DND-41 (cell line): ENCODE measurements around the gene PTPRD.

Experiments used
- ATAC-seq: fragments of 200-7000 bp; cut with Tn5 transposase; 3 replicates; pipeline ENCODE4 v1.9.1; 2021; ENCODE audit warnings: low read depth; ENCODE audit not compliant: insufficient read depth
- DNase-seq: peaks from one replicate; pipeline ENCODE4 v3.0.0-alpha.2; 2020
- H2AFZ ChIP-seq: 2 replicates; pipeline ENCODE4 v1.6.0; 2012; ENCODE audit warnings: low read depth, low read length
- H3K27ac ChIP-seq: 2 replicates; pipeline ENCODE4 v1.5.1; 2012; ENCODE audit warnings: low read length, inconsistent platforms
- H3K27me3 ChIP-seq: fragments of 200-600 bp; sonication (generic); 2 replicates; pipeline ENCODE4 v1.6.0; 2012; ENCODE audit warnings: low read length, mild to moderate bottlenecking, inconsistent platforms; ENCODE audit not compliant: insufficient read depth, poor library complexity
- H3K36me3 ChIP-seq: 2 replicates; pipeline ENCODE4 v1.5.1; 2012; ENCODE audit warnings: low read length, inconsistent platforms; ENCODE audit not compliant: insufficient read depth
- H3K4me1 ChIP-seq: 2 replicates; pipeline ENCODE4 v1.5.1; 2012; ENCODE audit warnings: mild to moderate bottlenecking, low read length; ENCODE audit not compliant: insufficient read depth
- H3K4me2 ChIP-seq: 2 replicates; pipeline ENCODE4 v1.6.0; 2012; ENCODE audit warnings: mild to moderate bottlenecking, moderate library complexity, low read length, inconsistent platforms; ENCODE audit not compliant: insufficient read depth
- H3K4me3 ChIP-seq, 2 experiments: fragments of 200-600 bp in 1 of 2; shearing (Covaris generic) in 1 of 2; 2 replicates each; pipeline ENCODE4 v1.5.1; 2012 to 2016; ENCODE audit warnings: inconsistent platforms in 2 of 2, low read length in 2 of 2, mild to moderate bottlenecking in 2 of 2, low read depth in 1 of 2, moderate library complexity in 1 of 2
- H3K79me2 ChIP-seq: 2 replicates; pipeline ENCODE4 v1.6.0; 2012; ENCODE audit warnings: low read length, inconsistent platforms; ENCODE audit not compliant: insufficient read depth
- H3K9ac ChIP-seq: 2 replicates; pipeline ENCODE4 v1.6.0; 2012; ENCODE audit warnings: low read depth, mild to moderate bottlenecking, inconsistent platforms, low read length, moderate library complexity
- H3K9me3 ChIP-seq: 2 replicates; pipeline ENCODE4 v1.5.1; 2012; ENCODE audit warnings: low read length, moderate library complexity, mild to moderate bottlenecking, inconsistent platforms; ENCODE audit not compliant: insufficient read depth, severe bottlenecking
- H4K20me1 ChIP-seq: 2 replicates; pipeline ENCODE4 v1.6.0; 2012; ENCODE audit warnings: low read length; ENCODE audit not compliant: insufficient read depth
- EZH2 ChIP-seq: IDR thresholded peaks from 3 replicates; pipeline ENCODE4 v1.6.1; 2012; ENCODE audit warnings: borderline replicate concordance, low read depth, mild to moderate bottlenecking, moderate library complexity, low read length, inconsistent platforms; ENCODE audit not compliant: severe bottlenecking
- TF ChIP-seq, protein P1 (sequence below): IDR thresholded peaks from 2 replicates; pipeline ENCODE4 v1.5.1; 2012; ENCODE audit warnings: borderline replicate concordance, low read length, moderate library complexity, mild to moderate bottlenecking; ENCODE audit not compliant: poor library complexity, severe bottlenecking; ENCODE audit errors: extremely low read depth

The PTPRD gene

DNA sequence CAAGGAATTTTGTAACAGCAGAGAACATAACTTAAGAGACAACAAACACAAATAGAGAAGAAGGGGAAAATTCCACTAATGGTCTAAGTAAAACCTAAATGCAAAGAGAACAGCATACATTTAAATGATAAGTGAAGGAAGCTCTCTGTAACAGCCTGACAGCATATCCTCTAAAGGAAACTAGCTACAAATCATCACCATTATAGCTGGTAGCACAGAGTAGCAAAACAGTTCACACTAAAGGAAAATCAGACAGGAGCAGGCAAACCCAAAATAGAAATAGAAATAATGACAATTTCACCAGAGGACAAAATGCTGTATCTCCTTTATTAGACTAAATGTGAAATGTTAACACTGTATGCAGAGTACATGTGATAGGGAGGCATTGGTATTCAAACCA is 532.8 kb downstream of the PTPRD start:
- no peak overlapping the region for H3K4me2 ChIP-seq
- DNase-seq (no peak), ATAC-seq (no peak)
- H3K27ac ChIP-seq: no peak overlapping the region
- TF ChIP-seq EZH2: no peak
- TF ChIP-seq, protein P1, sequence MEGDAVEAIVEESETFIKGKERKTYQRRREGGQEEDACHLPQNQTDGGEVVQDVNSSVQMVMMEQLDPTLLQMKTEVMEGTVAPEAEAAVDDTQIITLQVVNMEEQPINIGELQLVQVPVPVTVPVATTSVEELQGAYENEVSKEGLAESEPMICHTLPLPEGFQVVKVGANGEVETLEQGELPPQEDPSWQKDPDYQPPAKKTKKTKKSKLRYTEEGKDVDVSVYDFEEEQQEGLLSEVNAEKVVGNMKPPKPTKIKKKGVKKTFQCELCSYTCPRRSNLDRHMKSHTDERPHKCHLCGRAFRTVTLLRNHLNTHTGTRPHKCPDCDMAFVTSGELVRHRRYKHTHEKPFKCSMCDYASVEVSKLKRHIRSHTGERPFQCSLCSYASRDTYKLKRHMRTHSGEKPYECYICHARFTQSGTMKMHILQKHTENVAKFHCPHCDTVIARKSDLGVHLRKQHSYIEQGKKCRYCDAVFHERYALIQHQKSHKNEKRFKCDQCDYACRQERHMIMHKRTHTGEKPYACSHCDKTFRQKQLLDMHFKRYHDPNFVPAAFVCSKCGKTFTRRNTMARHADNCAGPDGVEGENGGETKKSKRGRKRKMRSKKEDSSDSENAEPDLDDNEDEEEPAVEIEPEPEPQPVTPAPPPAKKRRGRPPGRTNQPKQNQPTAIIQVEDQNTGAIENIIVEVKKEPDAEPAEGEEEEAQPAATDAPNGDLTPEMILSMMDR: no peak
- H2AFZ ChIP-seq: no peak overlapping the region
- H4K20me1 ChIP-seq: no peaks in the 10 kb centered on the region
- no peaks in the 10 kb centered on the region for H3K4me1 ChIP-seq
- H3K4me3 ChIP-seq: no peak overlapping the region
- H3K27me3 ChIP-seq: no peaks in the 10 kb centered on the region
- H3K9me3 ChIP-seq: no peaks in the 10 kb centered on the region
- no peak overlapping the region for H3K9ac ChIP-seq
- H3K36me3 ChIP-seq: no peaks in the 10 kb centered on the region
- H3K79me2 ChIP-seq: no peaks in the 10 kb centered on the region

DNA sequence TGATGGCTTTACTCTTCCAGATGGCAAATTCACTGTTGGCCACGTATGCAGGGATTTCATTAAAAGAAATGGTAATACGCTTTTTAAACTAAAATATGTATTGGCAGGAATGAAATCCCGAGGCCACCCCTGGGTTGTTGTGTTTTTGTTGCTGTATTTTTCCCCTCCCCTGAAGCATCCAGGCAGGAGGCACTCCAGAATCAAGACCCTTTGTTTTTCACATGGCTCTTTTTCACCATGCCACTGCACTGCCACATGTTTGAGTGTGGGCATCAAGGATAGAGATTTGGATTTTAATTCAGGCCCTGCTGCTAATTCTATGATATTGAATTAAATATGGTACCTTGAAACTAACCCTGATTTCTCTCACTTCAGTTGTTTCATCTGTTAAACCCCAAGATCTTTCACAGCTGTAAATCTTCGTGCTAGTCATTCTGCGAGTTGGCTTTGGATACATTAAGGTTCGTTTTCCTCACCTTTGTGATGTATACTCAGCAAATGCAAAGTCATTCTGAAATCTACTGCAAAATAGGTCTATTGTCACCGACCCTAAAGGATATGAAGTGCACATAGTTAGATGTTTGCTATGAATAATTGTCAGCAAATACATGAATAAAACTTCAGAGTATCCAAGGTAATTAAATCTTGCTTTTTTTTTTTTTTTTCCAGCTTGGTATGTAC is 533.4 kb downstream of the PTPRD start:
- Histone ChIP-seq H2AFZ (no peak overlapping the region), H4K20me1 (no peaks in the 10 kb centered on the region), H3K9ac (no peak overlapping the region), H3K27me3 (no peaks in the 10 kb centered on the region), H3K4me1 (no peaks in the 10 kb centered on the region), H3K9me3 (no peaks in the 10 kb centered on the region), H3K4me3 (no peak overlapping the region), H3K36me3 (no peaks in the 10 kb centered on the region), H3K79me2 (no peaks in the 10 kb centered on the region), H3K27ac (no peak overlapping the region), H3K4me2 (no peak overlapping the region)
- DNase-seq (no peak), ATAC-seq (no peak)
- TF ChIP-seq EZH2: no peak
- TF ChIP-seq, protein P1: no peak

DNA sequence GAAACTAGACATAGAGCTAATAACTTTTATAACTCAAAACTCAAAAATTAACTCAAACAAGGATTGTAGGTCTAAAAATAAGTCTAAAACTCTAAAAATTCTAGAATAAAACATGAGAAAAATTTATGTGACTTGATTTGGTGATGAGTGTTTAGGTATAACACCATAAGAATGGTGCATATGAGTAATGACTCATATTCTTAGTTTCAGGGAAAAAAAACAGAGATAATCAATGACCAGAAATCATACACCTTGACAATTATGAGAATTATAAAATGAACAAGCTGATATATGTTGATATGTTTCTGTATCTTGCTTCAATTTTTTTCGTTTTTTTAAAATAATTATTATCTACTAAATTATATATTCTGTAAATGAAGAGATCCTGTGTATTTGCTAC is 541.2 kb downstream of the PTPRD start:
- ATAC-seq (no peak), DNase-seq (no peak)
- H3K4me1 ChIP-seq: no peaks in the 10 kb centered on the region
- no peak overlapping the region for H2AFZ ChIP-seq
- no peaks in the 10 kb centered on the region for H3K36me3 ChIP-seq
- H3K79me2 ChIP-seq: no peaks in the 10 kb centered on the region
- H3K27ac ChIP-seq: no peak overlapping the region
- H3K9ac ChIP-seq: no peak overlapping the region
- H3K9me3 ChIP-seq: no peaks in the 10 kb centered on the region
- H4K20me1 ChIP-seq: no peaks in the 10 kb centered on the region
- H3K4me3 ChIP-seq: no peak overlapping the region
- TF ChIP-seq EZH2: no peak
- TF ChIP-seq, protein P1: no peak
- H3K4me2 ChIP-seq: no peak overlapping the region
- H3K27me3 ChIP-seq: no peaks in the 10 kb centered on the region
